Glomerular visceral epithelial cell (primary cell): Measurements from ENCODE around the gene KRT20.
A peak's percentile ranks its signal among the peaks of the same experiment; 100 is the strongest.
"Not testable (repeated sequence)": the region's sequence is repeated elsewhere in the genome, so short reads cannot be mapped to it uniquely, and the experiment has no call there.

Source experiments
- DNase-seq: peaks from one replicate; pipeline ENCODE4 v3.0.0-alpha.2; 2016; ENCODE audit errors: extremely low spot score

Gene KRT20

GRCh38 chr17:40896916-40897455 lies 11.9 kb upstream of the KRT20 start:
- DNase-seq: no peak

- no peak for DNase-seq
Measured at GRCh38 chr17:40895106-40895730, 10.2 kb upstream of the KRT20 start.

- DNase-seq: peak; percentile 11
Measured at GRCh38 chr17:40888196-40888720, 3.2 kb upstream of the KRT20 start.

- DNase-seq: peak; percentile 17
Measured at GRCh38 chr17:40886090-40886489, 1.0 kb upstream of the KRT20 start.

- no peak for DNase-seq
Measured at GRCh38 chr17:40883626-40884334, 1.3 kb downstream of the KRT20 start.

GRCh38 chr17:40883031-40883430 lies 2.0 kb downstream of the KRT20 start:
- DNase-seq: no peak

- DNase-seq: no peak
Measured at GRCh38 chr17:40879026-40879425, 6.0 kb downstream of the KRT20 start.

GRCh38 chr17:40878044-40878443 lies 7.0 kb downstream of the KRT20 start:
- DNase-seq: no peak

- no peak for DNase-seq
Measured at GRCh38 chr17:40873801-40874200, 11.2 kb downstream of the KRT20 start.

GRCh38 chr17:40873255-40873654 lies 11.8 kb downstream of the KRT20 start:
- no peak for DNase-seq

GRCh38 chr17:40872416-40872815 lies 12.6 kb downstream of the KRT20 start:
- DNase-seq: no peak

- no peak for DNase-seq
Measured at GRCh38 chr17:40871316-40871715, 13.7 kb downstream of the KRT20 start.

GRCh38 chr17:40870136-40870535 lies 14.9 kb downstream of the KRT20 start:
- no peak for DNase-seq

GRCh38 chr17:40866838-40867237 lies 18.2 kb downstream of the KRT20 start, which contains the start of gene KRT12:
KRT12 (minus strand) TSS chr17:40867223; CDS start chr17:40867186, 37 bp downstream.
- no peak for DNase-seq

GRCh38 chr17:40864661-40865390 lies 20.2 kb downstream of the KRT20 start:
- DNase-seq: no peak

GRCh38 chr17:40862985-40863733 lies 21.9 kb downstream of the KRT20 start:
- no peak for DNase-seq

GRCh38 chr17:40859536-40859935 lies 25.5 kb downstream of the KRT20 start:
- no peak for DNase-seq

GRCh38 chr17:40858667-40859066 lies 26.4 kb downstream of the KRT20 start:
- DNase-seq: not testable (repeated sequence)

GRCh38 chr17:40857535-40857934 lies 27.5 kb downstream of the KRT20 start:
- DNase-seq: no peak

GRCh38 chr17:40854175-40854814 lies 30.7 kb downstream of the KRT20 start:
- peak; percentile 58 for DNase-seq

- DNase-seq: no peak
Measured at GRCh38 chr17:40852364-40852763, 32.7 kb downstream of the KRT20 start.
